Astrocyte (in vitro differentiated cells and primary cell): ENCODE measurements around the gene CDON. TPM values are rescaled to one million over a fixed set of nuclear protein-coding genes. Genes with fewer than 3 reads are reported as not detected.

Experiments used
- DNase-seq: peaks from one replicate; pipeline ENCODE4 v3.0.0-alpha.2; 2010; ENCODE audit warnings: low read depth
- FAIRE-seq: peaks from 2 replicates; lab custom pipeline; 2011; peaks lifted over from hg19 to GRCh38; lab: Jason Lieb, UNC
- H2AFZ ChIP-seq: 2 replicates; pipeline ENCODE4 v1.6.0; 2012; ENCODE audit warnings: low read depth, low read length, inconsistent platforms
- H3K27ac ChIP-seq: 2 replicates; pipeline ENCODE4 v1.5.1; 2011; ENCODE audit warnings: low read depth, low read length, inconsistent platforms
- H3K27me3 ChIP-seq: 2 replicates; pipeline ENCODE4 v1.6.0; 2011; ENCODE audit warnings: low read length, inconsistent platforms; ENCODE audit not compliant: insufficient read depth
- H3K36me3 ChIP-seq: 2 replicates; pipeline ENCODE4 v1.5.1; 2011; ENCODE audit warnings: low read length, inconsistent platforms; ENCODE audit not compliant: insufficient read depth
- H3K4me1 ChIP-seq: 2 replicates; pipeline ENCODE4 v1.5.1; 2011; ENCODE audit warnings: low read length, inconsistent platforms; ENCODE audit not compliant: insufficient read depth
- H3K4me2 ChIP-seq: 2 replicates; pipeline ENCODE4 v1.6.0; 2012; ENCODE audit warnings: low read length, inconsistent platforms
- H3K4me3 ChIP-seq: 2 replicates; pipeline ENCODE4 v1.5.1; 2011; ENCODE audit warnings: low read depth, mild to moderate bottlenecking, low read length, inconsistent platforms; ENCODE audit not compliant: insufficient read depth
- H3K79me2 ChIP-seq: 2 replicates; pipeline ENCODE4 v1.6.0; 2012; ENCODE audit warnings: mild to moderate bottlenecking, low read length, inconsistent platforms; ENCODE audit not compliant: insufficient read depth
- H3K9ac ChIP-seq: 2 replicates; pipeline ENCODE4 v1.6.0; 2012; ENCODE audit warnings: mild to moderate bottlenecking, low read length, inconsistent platforms
- H3K9me3 ChIP-seq: 2 replicates; pipeline ENCODE4 v1.5.1; 2012; ENCODE audit warnings: low read depth, mild to moderate bottlenecking, low read length, inconsistent platforms; ENCODE audit not compliant: insufficient read depth
- H4K20me1 ChIP-seq: 2 replicates; pipeline ENCODE4 v1.6.0; 2012; ENCODE audit warnings: low read length, inconsistent platforms; ENCODE audit not compliant: insufficient read depth
- H3K27ac Mint-ChIP-seq: one replicate; pipeline ENCODE4 v1.8.0; 2021; ENCODE audit warnings: mild to moderate bottlenecking, mixed read lengths; ENCODE audit not compliant: unreplicated experiment
- H3K27me3 Mint-ChIP-seq: one replicate; pipeline ENCODE4 v1.8.0; 2021; ENCODE audit warnings: low read depth, mixed read lengths; ENCODE audit not compliant: unreplicated experiment
- H3K36me3 Mint-ChIP-seq: one replicate; pipeline ENCODE4 v1.8.0; 2021; ENCODE audit warnings: low read depth, mixed read lengths; ENCODE audit not compliant: unreplicated experiment
- H3K4me1 Mint-ChIP-seq: one replicate; pipeline ENCODE4 v1.8.0; 2021; ENCODE audit warnings: low read depth, mixed read lengths; ENCODE audit not compliant: unreplicated experiment
- H3K4me3 Mint-ChIP-seq: one replicate; pipeline ENCODE4 v1.8.0; 2021; ENCODE audit warnings: mild to moderate bottlenecking, moderate library complexity, mixed read lengths; ENCODE audit not compliant: unreplicated experiment
- H3K9me3 Mint-ChIP-seq: one replicate; pipeline ENCODE4 v1.8.0; 2021; ENCODE audit warnings: mild to moderate bottlenecking, mixed read lengths; ENCODE audit not compliant: unreplicated experiment
- EZH2 ChIP-seq: IDR thresholded peaks from 2 replicates; pipeline ENCODE4 v1.6.1; 2012; ENCODE audit warnings: mild to moderate bottlenecking, low read length, inconsistent platforms; ENCODE audit not compliant: insufficient read depth
- total RNA-seq: library from RNA; stranded (reverse); gene quantifications from 2 replicates; pipeline ENCODE4 v1.2.1, GENCODE V29; 2021
- TF ChIP-seq, protein P1 (sequence below): IDR thresholded peaks from 2 replicates; pipeline ENCODE4 v1.5.1; 2011; ENCODE audit warnings: low read depth, mild to moderate bottlenecking, inconsistent platforms, low read length, moderate library complexity; ENCODE audit not compliant: insufficient read depth

Gene CDON
- total RNA-seq, 1 donor from 2014 or later: 15.5 TPM

DNA sequence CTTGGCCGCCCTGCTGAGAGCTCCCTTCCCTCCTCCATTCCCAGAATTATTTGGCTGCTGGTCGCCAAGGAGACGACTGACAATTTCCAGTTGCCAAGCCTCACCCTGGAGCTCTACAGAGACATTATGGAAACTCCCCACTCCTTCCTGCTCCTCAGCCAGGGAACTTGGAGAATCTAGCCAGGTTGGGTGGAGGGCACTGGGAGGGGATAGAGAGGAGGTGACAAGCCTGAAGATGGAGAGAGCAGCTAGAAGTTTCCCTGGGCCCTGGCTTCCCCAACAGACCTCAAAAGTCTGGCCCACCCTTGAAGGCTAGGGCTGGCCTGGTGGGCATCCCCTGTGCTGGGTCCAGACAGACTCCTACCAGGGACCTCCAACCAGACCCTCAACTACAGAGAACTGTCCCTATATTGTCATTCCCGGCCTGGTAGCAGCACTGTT lies 123.6 kb downstream of the CDON start:
- Mint-ChIP-seq H3K36me3 (no peaks in the 10 kb centered on the region), H3K4me1 (no peaks in the 10 kb centered on the region), H3K27ac (no peak overlapping the region), H3K9me3 (no peaks in the 10 kb centered on the region), H3K27me3 (peaks cover 20% of the 10 kb centered on the region), H3K4me3 (no peak overlapping the region)
- H3K79me2 ChIP-seq: no peaks in the 10 kb centered on the region
- DNase-seq (no peak), FAIRE-seq (no peak)
- H3K9me3 ChIP-seq: no peaks in the 10 kb centered on the region
- H3K4me3 ChIP-seq: no peak overlapping the region
- no peak overlapping the region for H3K4me2 ChIP-seq
- H3K27ac ChIP-seq: no peak overlapping the region
- no peak overlapping the region for H2AFZ ChIP-seq
- H3K9ac ChIP-seq: no peak overlapping the region
- no peaks in the 10 kb centered on the region for H3K4me1 ChIP-seq
- TF ChIP-seq, protein P1, sequence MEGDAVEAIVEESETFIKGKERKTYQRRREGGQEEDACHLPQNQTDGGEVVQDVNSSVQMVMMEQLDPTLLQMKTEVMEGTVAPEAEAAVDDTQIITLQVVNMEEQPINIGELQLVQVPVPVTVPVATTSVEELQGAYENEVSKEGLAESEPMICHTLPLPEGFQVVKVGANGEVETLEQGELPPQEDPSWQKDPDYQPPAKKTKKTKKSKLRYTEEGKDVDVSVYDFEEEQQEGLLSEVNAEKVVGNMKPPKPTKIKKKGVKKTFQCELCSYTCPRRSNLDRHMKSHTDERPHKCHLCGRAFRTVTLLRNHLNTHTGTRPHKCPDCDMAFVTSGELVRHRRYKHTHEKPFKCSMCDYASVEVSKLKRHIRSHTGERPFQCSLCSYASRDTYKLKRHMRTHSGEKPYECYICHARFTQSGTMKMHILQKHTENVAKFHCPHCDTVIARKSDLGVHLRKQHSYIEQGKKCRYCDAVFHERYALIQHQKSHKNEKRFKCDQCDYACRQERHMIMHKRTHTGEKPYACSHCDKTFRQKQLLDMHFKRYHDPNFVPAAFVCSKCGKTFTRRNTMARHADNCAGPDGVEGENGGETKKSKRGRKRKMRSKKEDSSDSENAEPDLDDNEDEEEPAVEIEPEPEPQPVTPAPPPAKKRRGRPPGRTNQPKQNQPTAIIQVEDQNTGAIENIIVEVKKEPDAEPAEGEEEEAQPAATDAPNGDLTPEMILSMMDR: no peak
- TF ChIP-seq EZH2: no peak
- H3K27me3 ChIP-seq: peaks cover 2% of the 10 kb centered on the region
- H4K20me1 ChIP-seq: no peaks in the 10 kb centered on the region
- no peaks in the 10 kb centered on the region for H3K36me3 ChIP-seq

DNA sequence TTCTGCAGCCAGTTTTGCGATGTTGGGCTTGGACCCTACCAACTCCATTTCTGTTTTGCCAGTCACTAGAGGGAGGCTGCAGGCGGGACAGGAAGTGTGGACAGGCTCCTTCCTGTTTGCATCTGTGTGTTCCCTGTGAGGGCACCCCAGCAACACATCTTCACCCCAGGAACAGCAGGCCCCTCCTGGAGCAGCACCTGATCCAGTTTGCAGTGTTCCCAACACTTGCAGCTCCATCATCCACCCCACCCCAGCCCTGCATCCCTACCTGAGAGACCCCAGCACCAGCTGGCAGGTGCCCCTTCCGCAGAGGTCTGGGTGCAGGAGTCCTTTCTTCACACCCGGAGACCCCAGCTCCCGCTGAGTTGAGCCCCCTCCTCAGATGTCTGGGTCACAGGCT lies 124.2 kb downstream of the CDON start:
- FAIRE-seq: no peak
- H3K9ac ChIP-seq: no peak overlapping the region
- Mint-ChIP-seq H3K4me3 (no peak overlapping the region), H3K9me3 (no peaks in the 10 kb centered on the region), H3K4me1 (no peaks in the 10 kb centered on the region), H3K27me3 (peaks cover 18% of the 10 kb centered on the region), H3K36me3 (no peaks in the 10 kb centered on the region), H3K27ac (no peak overlapping the region)
- peaks cover 2% of the 10 kb centered on the region for H3K27me3 ChIP-seq
- no peaks in the 10 kb centered on the region for H3K4me1 ChIP-seq
- no peaks in the 10 kb centered on the region for H4K20me1 ChIP-seq
- H3K4me3 ChIP-seq: no peak overlapping the region
- no peak for TF ChIP-seq EZH2
- TF ChIP-seq, protein P1: no peak
- no peak overlapping the region for H3K27ac ChIP-seq
- no peak for DNase-seq
- H3K4me2 ChIP-seq: no peak overlapping the region
- H3K9me3 ChIP-seq: no peaks in the 10 kb centered on the region
- H2AFZ ChIP-seq: peak overlapping the region; percentile 35
- no peaks in the 10 kb centered on the region for H3K36me3 ChIP-seq
- no peaks in the 10 kb centered on the region for H3K79me2 ChIP-seq

DNA sequence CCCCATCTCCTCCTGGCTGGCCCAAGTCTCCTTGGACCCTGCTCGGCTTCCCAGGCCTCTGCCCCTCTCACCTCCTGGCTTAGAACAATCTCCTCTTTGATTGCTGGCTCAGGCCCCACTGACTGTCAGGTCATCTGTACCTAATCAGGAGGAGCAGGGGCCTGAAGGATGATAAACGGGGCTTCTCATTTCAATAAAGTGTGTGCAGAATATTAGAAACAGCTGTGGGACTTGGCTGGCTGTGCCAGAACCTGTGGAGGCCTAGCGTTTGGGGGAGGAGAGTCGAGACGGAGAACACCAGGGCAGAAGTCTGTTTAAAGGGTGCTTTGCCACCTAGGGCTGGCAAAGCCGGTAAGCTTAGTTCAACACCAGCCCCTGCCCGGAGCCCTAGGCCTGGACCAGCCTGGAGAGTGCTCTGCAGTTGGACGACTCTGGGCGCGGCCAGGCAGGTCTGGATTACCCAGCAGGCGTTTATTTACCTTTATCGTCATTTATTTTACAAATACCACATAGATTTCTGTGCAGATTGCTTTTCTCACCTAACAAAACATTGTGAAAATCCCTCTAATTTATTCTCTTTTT lies 127.0 kb downstream of the CDON start:
- Mint-ChIP-seq H3K27ac (no peak overlapping the region), H3K27me3 (peaks cover 31% of the 10 kb centered on the region), H3K9me3 (no peaks in the 10 kb centered on the region), H3K36me3 (no peaks in the 10 kb centered on the region), H3K4me3 (no peak overlapping the region), H3K4me1 (peaks cover 2% of the 10 kb centered on the region)
- H3K36me3 ChIP-seq: no peaks in the 10 kb centered on the region
- H3K4me3 ChIP-seq: no peak overlapping the region
- DNase-seq (no peak), FAIRE-seq (no peak)
- no peak overlapping the region for H3K27ac ChIP-seq
- no peak for TF ChIP-seq EZH2
- H3K27me3 ChIP-seq: peaks cover 4% of the 10 kb centered on the region
- no peaks in the 10 kb centered on the region for H3K9me3 ChIP-seq
- no peak overlapping the region for H3K4me2 ChIP-seq
- H3K9ac ChIP-seq: no peak overlapping the region
- H4K20me1 ChIP-seq: no peaks in the 10 kb centered on the region
- H3K4me1 ChIP-seq: no peaks in the 10 kb centered on the region
- H2AFZ ChIP-seq: no peak overlapping the region
- no peaks in the 10 kb centered on the region for H3K79me2 ChIP-seq
